Measurements from ENCODE around the gene KRT86.

GRCh38 chr12:52300796-52301691, 26.6 kb downstream of the KRT86 start:
- no peak for TF ChIP-seq POLR2AphosphoS5 (IDR thresholded peaks at IDR 0.05; ENCODE audit: low read depth, low read length)
- no peak for TF ChIP-seq POLR2A (IDR thresholded peaks at IDR 0.05; ENCODE audit: low read depth, low read length)

All from GM12892 (cell line).